Mucosa of descending colon (tissue), 3 donors: ENCODE results near the gene TBC1D3G. TPM values are rescaled to one million over a fixed set of nuclear protein-coding genes. Genes with fewer than 3 reads are reported as not detected.
"Not testable (repeated sequence)": the region's sequence is repeated elsewhere in the genome, so short reads cannot be mapped to it uniquely, and the experiment has no call there.

Experiments
- ATAC-seq: fragments of 200-7000 bp; cut with Tn5 transposase; one replicate; pipeline ENCODE4 v1.9.1; 2020; ENCODE audit warnings: mild to moderate bottlenecking, moderate library complexity
- DNase-seq, 3 donors: peaks; one replicate each; pipeline ENCODE4 v3.0.0-alpha.2; 2020
- H3K36me3 ChIP-seq: fragments of 200-600 bp; one replicate; pipeline ENCODE4 v1.8.0; 2021; ENCODE audit warnings: low read depth, mild to moderate bottlenecking
- H3K4me1 ChIP-seq: fragments of 200-600 bp; one replicate; pipeline ENCODE4 v1.8.0; 2021; ENCODE audit warnings: low read depth, mild to moderate bottlenecking
- H3K4me3 ChIP-seq: fragments of 200-600 bp; one replicate; pipeline ENCODE4 v1.8.0; 2021; ENCODE audit warnings: mild to moderate bottlenecking
- H3K9me3 ChIP-seq: fragments of 200-600 bp; one replicate; pipeline ENCODE4 v1.8.0; 2021; ENCODE audit warnings: mild to moderate bottlenecking
- intact Hi-C, 2 donors: fragments of 100-400 bp; cut with DNase I in 1 of 2; cut with micrococcal nuclease in 1 of 2; formaldehyde crosslinking; loops; one replicate each; pipeline versions ENCODE4 v1.11.0 to v1.11.1; 2022; cut with DNase I, micrococcal nuclease
- long read RNA-seq, 2 donors: library from polyadenylated mRNA; unstranded; transcript quantifications; one replicate each; pipeline ENCODE4 v2.0.0, GENCODE V29; 2019 to 2021
- total RNA-seq, 3 donors: library from RNA; stranded (reverse); fragmentation: NEBNext Ultra II Directional in 2 of 3; extraction: Animal tissue kit (Norgen Biotek cat#: 25700) in 2 of 3; gene quantifications; one replicate each; pipeline versions ENCODE4 v1.2.1 to v1.2.4, GENCODE V29; 2021 to 2023
- donor health status: DM: no; HTN: no; CAD: no; lungs with moderate emphysema.
- donor health status: DM: no; HTN: no; CAD: no.
- donor health status: DM: no; HTN: yes; CAD: no.

The TBC1D3G gene
- total RNA-seq: 1 to 10 TPM in 1 of 3 donors, not detected in 2; 4.4 TPM
- long read RNA-seq, donor 1: 0 reads
- long read RNA-seq, donor 2: 0 reads

DNA sequence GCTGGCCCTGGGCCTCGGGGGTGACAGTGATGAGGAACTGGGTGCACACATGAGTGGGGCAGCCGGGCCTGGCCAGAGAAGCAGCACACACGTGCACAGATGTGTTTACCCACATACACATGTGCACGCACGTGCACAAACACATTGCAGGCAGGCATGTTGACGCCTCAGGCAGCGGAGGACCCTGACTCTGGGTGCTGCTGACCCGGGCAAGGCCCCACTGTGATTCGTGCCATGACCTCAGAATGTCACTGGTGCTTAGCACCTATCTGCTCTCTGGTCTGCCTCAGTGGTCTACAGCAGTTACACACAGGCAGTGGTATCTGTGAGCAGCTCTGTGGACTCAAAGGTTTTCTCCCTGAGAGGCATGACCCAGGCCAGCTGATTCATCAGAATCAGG, at the start of gene TBC1D3G:
TBC1D3G (plus strand) TSS at position 301 of the 400 bp plus-strand sequence. CDS start 1,528 bp downstream, outside the sequence.
- H3K4me1 ChIP-seq, intact Hi-C loops, H3K4me3 ChIP-seq, H3K36me3 ChIP-seq, DNase-seq, ATAC-seq, H3K9me3 ChIP-seq: not testable (repeated sequence)

DNA sequence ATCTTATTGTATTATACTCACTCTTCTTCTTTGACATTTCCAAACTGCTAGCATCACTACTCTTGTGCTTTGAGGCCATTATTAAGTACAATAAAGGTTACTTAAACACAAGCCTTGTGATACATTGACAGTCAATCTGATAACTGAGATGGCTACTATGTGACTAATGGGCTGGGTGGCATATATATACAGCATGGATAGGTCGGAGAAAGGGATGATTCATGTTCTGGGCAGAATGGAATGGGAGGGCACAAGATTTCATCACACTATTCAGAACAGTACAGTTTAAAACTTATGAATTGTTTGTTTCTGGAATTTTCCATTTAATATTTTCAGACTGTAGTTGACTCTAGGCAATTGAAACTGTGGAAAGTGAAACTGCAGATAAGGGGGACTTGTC, 40.4 kb upstream of the TBC1D3G start:
- H3K4me3 ChIP-seq, H3K4me1 ChIP-seq, ATAC-seq, H3K36me3 ChIP-seq, intact Hi-C loops, DNase-seq, H3K9me3 ChIP-seq: not testable (repeated sequence)

DNA sequence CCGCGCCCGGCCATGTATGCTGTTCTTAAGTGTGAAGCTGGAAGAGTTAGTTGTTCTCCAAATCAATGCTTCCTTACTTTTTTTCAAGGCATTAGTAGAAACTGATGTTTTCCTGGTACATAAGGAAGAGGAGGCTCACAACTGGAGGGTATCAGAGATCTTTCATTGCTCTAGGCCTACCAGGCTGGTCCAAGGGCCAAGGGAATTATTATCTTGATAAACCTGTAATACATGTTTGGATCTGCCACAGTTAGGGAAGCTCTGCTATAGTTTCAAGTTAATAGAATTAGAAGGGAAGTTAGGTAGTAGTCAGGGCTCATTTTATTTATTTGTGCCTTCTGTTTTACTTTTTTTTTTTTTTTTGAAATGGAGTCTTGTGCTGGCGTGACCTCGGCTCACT, 39.5 kb upstream of the TBC1D3G start:
- DNase-seq, H3K36me3 ChIP-seq, H3K4me1 ChIP-seq, intact Hi-C loops, H3K4me3 ChIP-seq, H3K9me3 ChIP-seq, ATAC-seq: not testable (repeated sequence)

- H3K36me3 ChIP-seq, H3K4me1 ChIP-seq, intact Hi-C loops, ATAC-seq, DNase-seq, H3K4me3 ChIP-seq, H3K9me3 ChIP-seq: not testable (repeated sequence)
Measured at GRCh38 chr17:36289965-36290612, 33.6 kb upstream of the TBC1D3G start.

- ATAC-seq, intact Hi-C loops: not testable (repeated sequence)
Measured at GRCh38 chr17:36295161-36295560, 28.5 kb upstream of the TBC1D3G start.

DNA sequence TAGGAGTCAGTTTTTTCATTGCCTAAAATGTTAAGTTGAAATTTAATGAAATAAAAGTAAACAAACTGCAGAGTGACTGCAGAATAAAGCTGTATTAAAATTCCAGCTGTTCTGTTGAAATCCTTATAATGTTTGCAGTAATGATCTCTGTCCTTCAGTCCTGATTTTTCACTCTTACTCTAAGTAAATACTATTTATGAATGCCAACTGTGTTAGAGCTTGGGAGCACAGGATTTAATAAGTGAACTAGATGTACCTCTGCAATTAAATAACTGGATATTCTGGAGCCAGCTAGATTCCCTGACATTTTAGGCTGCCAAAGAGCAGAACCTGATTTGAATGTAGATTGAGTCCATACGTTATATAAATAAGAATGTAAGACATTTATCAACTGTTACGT, 7.9 kb upstream of the TBC1D3G start:
- H3K36me3 ChIP-seq, ATAC-seq, intact Hi-C loops, H3K9me3 ChIP-seq, DNase-seq, H3K4me3 ChIP-seq, H3K4me1 ChIP-seq: not testable (repeated sequence)

More at GRCh38 chr17:36295161-36295560, 28.5 kb upstream of the TBC1D3G start:
- not testable (repeated sequence) for H3K9me3 ChIP-seq, H3K4me1 ChIP-seq, H3K4me3 ChIP-seq, DNase-seq, H3K36me3 ChIP-seq

- H3K36me3 ChIP-seq, H3K4me1 ChIP-seq, H3K9me3 ChIP-seq, intact Hi-C loops, DNase-seq, H3K4me3 ChIP-seq, ATAC-seq: not testable (repeated sequence)
Measured at GRCh38 chr17:36362496-36362895, 38.8 kb downstream of the TBC1D3G start.

GRCh38 chr17:36375938-36376337, 52.3 kb downstream of the TBC1D3G start:
- ATAC-seq, H3K4me3 ChIP-seq, DNase-seq, H3K9me3 ChIP-seq, H3K36me3 ChIP-seq, H3K4me1 ChIP-seq, intact Hi-C loops: not testable (repeated sequence)

Other genes starting within 250 kb of the TBC1D3G start
- 1 to 10 TPM; 1.5 to 4.3 (median 4.1) TPM for gene CCL3, start 233.7 kb upstream of the TBC1D3G start, total RNA-seq
- gene CCL4, start 220.1 kb upstream of the TBC1D3G start, total RNA-seq: 1 to 10 TPM; 3.7 to 8.8 (median 4.1) TPM
- gene TBC1D3B, start 147.2 kb upstream of the TBC1D3G start, total RNA-seq: 10 to 100 TPM in 2 of 3 donors, 1 to 10 TPM in 1; 8.0 to 12.9 (median 10.8) TPM
- gene CCL3L1, start 127.1 kb upstream of the TBC1D3G start, total RNA-seq: 1 to 10 TPM in 1 of 3 donors, under 1 TPM in 1, not detected in 1; 0.66 to 1.4 TPM
- gene CCL4L2, start 112.8 kb upstream of the TBC1D3G start, total RNA-seq: 1 to 10 TPM; 1.1 to 3.3 (median 2.9) TPM
- gene TBC1D3I, start 59.3 kb upstream of the TBC1D3G start, total RNA-seq: under 1 TPM; 0.54 to 0.67 (median 0.55) TPM
- not detected for gene TBC1D3H, start 64.6 kb downstream of the TBC1D3G start, total RNA-seq
- gene ZNHIT3, start 162.8 kb downstream of the TBC1D3G start, total RNA-seq: 10 to 100 TPM; 19.8 to 28.0 (median 21.2) TPM
- gene MYO19, start 211.0 kb downstream of the TBC1D3G start, total RNA-seq: 100 to 1,000 TPM in 1 of 3 donors, 10 to 100 TPM in 2; 67.5 to 103 (median 93.4) TPM
- 10 to 100 TPM in 1 of 3 donors, 1 to 10 TPM in 2; 4.6 to 10.2 (median 7.0) TPM for gene PIGW, start 211.1 kb downstream of the TBC1D3G start, total RNA-seq
- gene GGNBP2, start 221.0 kb downstream of the TBC1D3G start, total RNA-seq: 10 to 100 TPM; 80.4 to 93.4 (median 90.7) TPM